Psoas muscle (tissue), 8 donors: ENCODE data around the gene CD163L1. TPM values are rescaled to one million over a fixed set of nuclear protein-coding genes. Genes with fewer than 3 reads are reported as not detected.
"Not testable (repeated sequence)": the region's sequence is repeated elsewhere in the genome, so short reads cannot be mapped to it uniquely, and the experiment has no call there.

Experiments used
- ATAC-seq, 4 donors: fragments of 200-7000 bp; cut with Tn5 transposase; one replicate each; pipeline ENCODE4 v1.9.1; 2020; ENCODE audit warnings: moderate library complexity in 3 of 4, mild to moderate bottlenecking in 2 of 4
- DNase-seq, 2 donors: peaks; one replicate each; pipeline ENCODE4 v3.0.0-alpha.2; 2020
- H3K27ac ChIP-seq: fragments of 200-600 bp; one replicate; pipeline ENCODE4 v1.8.0; 2022
- H3K27me3 ChIP-seq, 3 donors: fragments of 200-600 bp in 1 of 3; one replicate each; pipeline versions ENCODE4 v1.6.1 to v1.8.0; 2013 to 2022; ENCODE audit warnings: low read length in 2 of 3, mild to moderate bottlenecking in 2 of 3, moderate library complexity in 1 of 3; ENCODE audit not compliant: insufficient read depth in 3 of 3
- H3K36me3 ChIP-seq, 2 donors: fragments of 200-600 bp in 1 of 2; one replicate each; pipeline versions ENCODE4 v1.6.1 to v1.8.0; 2013 to 2022; ENCODE audit warnings: low read depth in 1 of 2, mild to moderate bottlenecking in 1 of 2, moderate library complexity in 1 of 2; ENCODE audit not compliant: insufficient read depth in 1 of 2
- H3K4me1 ChIP-seq: fragments of 200-600 bp; one replicate; pipeline ENCODE4 v1.8.0; 2022
- H3K4me3 ChIP-seq: fragments of 200-600 bp; one replicate; pipeline ENCODE4 v1.8.0; 2022; ENCODE audit warnings: mild to moderate bottlenecking
- H3K9me3 ChIP-seq: fragments of 200-600 bp; one replicate; pipeline ENCODE4 v1.8.0; 2022
- CTCF ChIP-seq: fragments of 200-600 bp; IDR thresholded peaks from one replicate; pipeline ENCODE4 v1.8.0; 2022; ENCODE audit warnings: antibody characterized with exemption
- WGBS, 3 donors: extraction: QIAGEN DNeasy Blood & Tissue Kit; methylation state at CpG; one replicate each; pipeline versions ENCODE4 v1.1.6 to v1.1.7; 2013; 5-methylcytosine and 5-hydroxymethylcytosine counted together
- intact Hi-C, 2 donors: fragments of 100-400 bp; cut with DNase I; formaldehyde crosslinking; loops; one replicate each; pipeline versions ENCODE4 v1.11.0 to v1.14.2; 2022
- polyA plus RNA-seq, 3 donors: library from polyadenylated mRNA; stranded (reverse); fragments of 200-250 nt; gene quantifications; one replicate each; pipeline ENCODE4 v1.2.3, GENCODE V29; 2013
- total RNA-seq, 4 donors: library from RNA; stranded (reverse); fragmentation: NEBNext Ultra II Directional in 2 of 4; extraction: Animal tissue kit (Norgen Biotek cat#: 25700) in 2 of 4; gene quantifications; one replicate each; pipeline versions ENCODE4 v1.2.1 to v1.2.4, GENCODE V29; 2021 to 2023
- donor health status: healthy with polysubstance abuse.
- donor health status: DM: no; HTN: no; CAD: no; lungs with moderate emphysema.
- donor health status: Bipolar disorder and iron deficiency.
- donor health status: healthy.
- donor health status: DM: yes; HTN: yes; CAD: no.
- donor health status: DM: no; HTN: no; CAD: no.
- donor health status: DM: no; HTN: no; CAD: no.
- donor health status: DM: yes; HTN: yes; CAD: no.

The CD163L1 gene
- total and polyA plus RNA-seq, 7 donors: 0.03 to 2.8 (median 0.80) TPM

DNA sequence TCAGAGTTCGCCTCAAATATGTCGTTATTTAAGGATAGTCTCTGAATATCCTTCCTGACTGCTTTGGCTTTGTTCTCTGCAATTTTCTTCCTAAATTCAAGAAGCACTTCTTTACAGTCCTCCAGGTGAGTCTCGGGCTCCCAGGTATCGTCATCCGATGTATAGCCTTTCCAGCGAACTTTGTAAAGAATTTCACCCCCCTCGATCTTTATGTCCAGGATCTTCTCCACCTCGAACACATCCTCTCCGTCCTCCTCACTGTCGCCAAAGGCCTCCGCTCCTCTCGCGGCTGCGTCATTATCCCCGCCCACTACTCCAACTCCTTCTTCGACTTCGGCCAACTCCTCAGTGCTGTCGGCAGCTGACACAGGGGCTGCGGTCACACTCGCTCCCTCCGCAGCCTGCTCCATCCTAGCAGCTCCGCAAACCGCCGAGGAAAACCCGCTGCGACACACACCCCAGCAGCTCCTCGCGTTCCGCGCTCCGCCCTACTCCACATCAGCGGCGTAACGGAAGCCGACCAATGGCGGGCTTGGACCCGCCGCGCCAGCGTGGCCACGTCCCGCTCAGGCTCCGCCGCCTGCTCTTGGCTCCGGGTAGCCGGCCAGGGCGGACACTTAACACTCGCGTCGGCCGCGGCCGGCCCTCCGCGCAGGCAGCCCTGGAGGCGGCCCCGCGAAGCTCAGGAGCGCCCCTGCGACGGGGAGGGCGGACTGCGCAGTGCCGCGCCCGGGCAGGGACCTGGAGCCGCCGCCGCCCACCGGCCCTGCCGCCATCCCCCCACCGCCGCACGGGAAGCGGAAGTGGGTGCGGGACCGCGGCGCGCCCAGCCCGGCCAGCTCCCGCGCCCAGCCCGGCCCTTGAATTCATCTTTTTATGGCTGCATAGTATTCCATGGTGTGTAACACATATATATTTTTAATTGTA is 4.1 kb downstream of the CD163L1 start:
- DNase-seq (peak in 1 of 2 donors; percentile 34), ATAC-seq (peak in 2 of 4 donors; percentile 46 to 51)
- peaks cover 0 to 19% (median 0%) of the 10 kb centered on the region in 3 donors for H3K27me3 ChIP-seq
- intact Hi-C loops: no loop called here
- H3K27ac ChIP-seq: no peak overlapping the region
- no peaks in the 10 kb centered on the region for H3K4me1 ChIP-seq
- WGBS, 3 donors: 7 to 11% (median 9%) methylated on average over 76 to 84 of the region's 84 CpGs
- peak overlapping the region; percentile 7 for H3K4me3 ChIP-seq
- H3K36me3 ChIP-seq: no peaks in the 10 kb centered on the region
- H3K9me3 ChIP-seq: no peaks in the 10 kb centered on the region
- no peak for TF ChIP-seq CTCF

GRCh38 chr12:7438291-7438995 is 5.5 kb downstream of the CD163L1 start:
- H3K9me3 ChIP-seq, intact Hi-C loops, H3K27ac ChIP-seq, H3K4me3 ChIP-seq, DNase-seq, H3K36me3 ChIP-seq, H3K4me1 ChIP-seq, ATAC-seq: not testable (repeated sequence)
- H3K27me3 ChIP-seq: peaks cover 0 to 19% (median 0%) of the 10 kb centered on the region in 3 donors
- 76 to 87% (median 82%) methylated on average over 8 of the region's 8 CpGs for WGBS, 3 donors

GRCh38 chr12:7437494-7437893 is 6.5 kb downstream of the CD163L1 start:
- H3K4me3 ChIP-seq, H3K36me3 ChIP-seq, H3K9me3 ChIP-seq, intact Hi-C loops, H3K27ac ChIP-seq, ATAC-seq, H3K4me1 ChIP-seq, DNase-seq: not testable (repeated sequence)
- peaks cover 0 to 19% (median 0%) of the 10 kb centered on the region in 3 donors for H3K27me3 ChIP-seq
- whole genome bisulfite sequencing, 3 donors: 82 to 91% (median 85%) methylated on average over 3 of the region's 3 CpGs

DNA sequence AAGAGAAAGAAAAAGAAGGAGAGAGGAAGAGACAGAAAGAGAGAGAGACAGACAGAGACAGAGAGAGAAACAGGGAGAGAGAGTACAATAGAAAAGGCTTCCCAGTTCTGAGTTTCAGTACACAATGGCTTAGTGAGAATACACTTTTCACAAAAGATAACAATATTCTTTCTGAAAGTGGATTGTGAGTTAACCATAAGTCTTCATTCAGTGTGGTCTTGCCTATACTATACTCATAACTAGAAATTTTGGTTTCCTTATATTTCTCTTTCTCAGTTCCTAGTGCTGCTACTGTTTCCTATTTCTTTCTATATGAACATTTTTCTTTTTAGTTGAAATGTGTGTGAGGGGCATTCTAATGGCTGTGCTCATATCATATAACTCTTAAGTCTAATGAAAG is 9.3 kb downstream of the CD163L1 start:
- intact Hi-C loops: no loop called here
- Histone ChIP-seq H3K27ac (no peak overlapping the region), H3K4me3 (no peak overlapping the region), H3K4me1 (no peaks in the 10 kb centered on the region), H3K9me3 (no peaks in the 10 kb centered on the region), H3K36me3 (no peaks in the 10 kb centered on the region), H3K27me3 (peaks cover 0 to 8% (median 0%) of the 10 kb centered on the region in 3 donors)
- no peak for TF ChIP-seq CTCF
- DNase-seq (no peak), ATAC-seq (no peak)

GRCh38 chr12:7433276-7433822 is 10.6 kb downstream of the CD163L1 start:
- no peak overlapping the region for H3K4me3 ChIP-seq
- H3K27ac ChIP-seq: no peak overlapping the region
- H3K4me1 ChIP-seq: no peaks in the 10 kb centered on the region
- TF ChIP-seq CTCF: no peak
- no peak for DNase-seq
- ATAC-seq: no peak
- H3K36me3 ChIP-seq: no peaks in the 10 kb centered on the region
- no peaks in the 10 kb centered on the region for H3K27me3 ChIP-seq
- intact Hi-C loops: no loop called here
- no peaks in the 10 kb centered on the region for H3K9me3 ChIP-seq
- 61 to 67% (median 65%) methylated on average over 6 of the region's 6 CpGs for WGBS, 3 donors
